Transverse colon (tissue), 4 donors: ENCODE results near the gene ITGA6. TPM values are rescaled to one million over a fixed set of nuclear protein-coding genes. Genes with fewer than 3 reads are reported as not detected.

Experiments used
- DNase-seq: peaks from one replicate; pipeline ENCODE4 v3.0.0-alpha.2; 2019
- H3K27ac ChIP-seq, 4 donors: fragments of 200-600 bp; sonication (generic); 2 replicates each; pipeline ENCODE4 v1.5.1; 2016 to 2018; ENCODE audit warnings: inconsistent platforms in 4 of 4
- H3K27me3 ChIP-seq: fragments of 200-600 bp; sonication (generic); 2 replicates; pipeline ENCODE4 v1.5.1; 2017; ENCODE audit warnings: inconsistent platforms
- H3K36me3 ChIP-seq, 4 donors: fragments of 200-600 bp; sonication (generic); 2 replicates each; pipeline ENCODE4 v1.5.1; 2017 to 2019; ENCODE audit warnings: inconsistent platforms in 4 of 4
- H3K4me1 ChIP-seq, 4 donors: fragments of 200-600 bp; sonication (generic); 2 replicates each; pipeline ENCODE4 v1.5.1; 2017 to 2020; ENCODE audit warnings: inconsistent platforms in 4 of 4
- H3K4me3 ChIP-seq, 4 donors: fragments of 200-600 bp; sonication (generic); 1 replicate in 1 of 4; 2 replicates in 3 of 4; pipeline versions ENCODE4 v1.5.1 to v1.6.1; 2017 to 2019; ENCODE audit warnings: inconsistent platforms in 4 of 4
- H3K9me3 ChIP-seq, 2 donors: fragments of 200-600 bp; sonication (generic); 2 replicates each; pipeline ENCODE4 v1.5.1; 2017 to 2019; ENCODE audit warnings: inconsistent platforms in 2 of 2
- CTCF ChIP-seq, 5 experiments: fragments of 200-600 bp in 3 of 5; fragments of 450-650 bp in 2 of 5; sonication (generic) in 3 of 5; IDR thresholded peaks; 1 replicate in 2 of 5; 2 replicates in 3 of 5; pipeline ENCODE4 v1.5.1; 2016 to 2017; ENCODE audit warnings: antibody characterized with exemption in 5 of 5, inconsistent platforms in 3 of 5, mild to moderate bottlenecking in 2 of 5, moderate library complexity in 1 of 5
- EP300 ChIP-seq: sonication (generic); formaldehyde crosslinking; IDR thresholded peaks from one replicate; pipeline ENCODE4 v1.6.1; 2017; ENCODE audit warnings: antibody characterized with exemption, low read depth
- POLR2A ChIP-seq: fragments of 450-650 bp; IDR thresholded peaks from one replicate; pipeline ENCODE4 v1.6.1; 2016; ENCODE audit warnings: antibody characterized with exemption, mild to moderate bottlenecking, moderate library complexity
- POLR2AphosphoS5 ChIP-seq, 3 donors: sonication (generic); formaldehyde crosslinking; IDR thresholded peaks; one replicate each; pipeline ENCODE4 v1.6.1; 2016; ENCODE audit warnings: antibody characterized with exemption in 3 of 3
- WGBS, 2 donors: methylation state at CpG; one replicate each; pipeline ENCODE4 v1.1.5; 2018; ENCODE audit warnings: low coverage in 1 of 2; 5-methylcytosine and 5-hydroxymethylcytosine counted together
- in situ Hi-C, 4 donors: fragments of 200-750 bp; cut with MboI; loops; one replicate each; pipeline versions ENCODE4 v1.15.0 to v1.15.1; 2017; ENCODE audit warnings: low sequenced_read_pairs in 3 of 4, low pct_ligation_motif_present in 1 of 4, low pct_unique_long_range_greater_than_20kb in 1 of 4
- intact Hi-C: fragments of 100-400 bp; cut with DNase I; formaldehyde crosslinking; loops from one replicate; pipeline ENCODE4 v1.15.1; 2023; ENCODE audit warnings: low total_unique reads
- total RNA-seq, 4 donors: library from RNA; depleted of rRNA; stranded (reverse); fragments of >200 nt; gene quantifications; one replicate each; pipeline ENCODE4 v1.1.0, GENCODE V29; 2016

Gene ITGA6
- total RNA-seq, 4 donors from 2014 or later: 80.4 to 267 (median 207) TPM

GRCh38 chr2:172440795-172441194 lies 13.4 kb downstream of the ITGA6 start:
- H3K4me1 ChIP-seq: peaks cover 30 to 84% (median 49%) of the 10 kb centered on the region in 4 donors
- peak overlapping the region; percentile 59 to 78 (median 77) for H3K27ac ChIP-seq
- in situ Hi-C loops: no loop called here
- DNase-seq: no peak
- 29 to 50% methylated on average over 1 of the region's 1 CpG for WGBS, 2 donors
- intact Hi-C loops: no loop called here
- no peaks in the 10 kb centered on the region for H3K36me3 ChIP-seq
- H3K4me3 ChIP-seq: no peak overlapping the region
- no peaks in the 10 kb centered on the region for H3K9me3 ChIP-seq
- no peak for TF ChIP-seq POLR2A
- no peak for TF ChIP-seq EP300
- no peak for TF ChIP-seq CTCF (IDR thresholded peaks at IDR 0.05)
- TF ChIP-seq POLR2AphosphoS5 (IDR thresholded peaks at IDR 0.05): peak in 1 of 3 donors; percentile 53
- H3K27me3 ChIP-seq: no peaks in the 10 kb centered on the region

DNA sequence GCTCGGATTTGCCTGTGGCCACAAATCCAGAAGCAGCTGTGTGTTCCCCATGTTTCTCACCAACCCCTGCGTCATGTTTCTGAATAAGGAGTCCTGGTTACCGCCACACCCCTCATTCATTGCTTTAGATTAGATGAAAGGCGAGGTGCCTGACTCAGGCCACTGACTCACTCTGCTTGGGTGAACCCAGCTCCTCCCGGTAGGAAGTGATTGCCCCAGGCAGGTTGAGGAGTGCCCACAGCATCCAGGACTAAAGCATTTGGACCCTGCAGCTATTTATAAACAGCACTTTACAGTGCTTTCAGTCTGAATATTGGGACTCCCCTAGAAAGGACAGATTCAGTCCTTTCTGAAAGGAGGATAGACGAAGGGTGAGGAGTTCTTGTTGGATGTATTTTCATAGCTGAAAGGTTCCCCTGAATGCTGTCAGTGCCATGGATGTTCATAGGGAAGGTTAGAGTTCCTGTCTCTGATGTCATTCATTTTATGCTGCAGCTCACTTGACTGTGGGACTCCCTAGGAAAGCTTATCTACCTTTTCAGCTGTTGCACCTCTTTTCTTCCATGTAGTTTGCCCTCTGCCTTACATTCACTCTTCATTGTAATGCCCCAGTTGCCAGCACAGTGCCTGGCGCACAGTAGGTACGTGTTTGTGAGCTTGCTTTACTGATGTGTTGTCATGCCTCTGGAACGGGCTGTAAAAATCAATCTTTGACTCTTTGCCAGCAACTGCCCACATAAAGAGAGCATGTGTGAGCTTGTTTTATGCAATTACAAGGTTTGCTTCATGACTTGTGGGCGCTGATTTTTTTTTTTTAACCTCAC lies 14.9 kb downstream of the ITGA6 start:
- Histone ChIP-seq H3K4me3 (no peak overlapping the region), H3K36me3 (no peaks in the 10 kb centered on the region), H3K27ac (peak overlapping the region; percentile 70 to 78 (median 77)), H3K27me3 (no peaks in the 10 kb centered on the region), H3K9me3 (no peaks in the 10 kb centered on the region), H3K4me1 (peaks cover 36 to 84% (median 49%) of the 10 kb centered on the region in 4 donors)
- in situ Hi-C loops (no loop called here), intact Hi-C loops (no loop called here)
- WGBS, 2 donors: 35 to 36% methylated on average over 4 to 10 of the region's 10 CpGs
- peak; percentile 87 for DNase-seq
- TF ChIP-seq POLR2A (peak; percentile 27), POLR2AphosphoS5 (IDR thresholded peaks at IDR 0.05) (peak in 2 of 3 donors; percentile 55 to 70), EP300 (peak; percentile 39), CTCF (IDR thresholded peaks at IDR 0.05) (no peak)

- DNase-seq: no peak
- intact Hi-C loops: no loop called here
- H3K4me1 ChIP-seq: peaks cover 17 to 72% (median 37%) of the 10 kb centered on the region in 4 donors
- no peaks in the 10 kb centered on the region for H3K27me3 ChIP-seq
- no peaks in the 10 kb centered on the region for H3K36me3 ChIP-seq
- in situ Hi-C loops: no loop called here
- H3K9me3 ChIP-seq: no peaks in the 10 kb centered on the region
- WGBS, 2 donors: 29 to 46% methylated on average over 1 of the region's 1 CpG
- TF ChIP-seq POLR2A: no peak
- TF ChIP-seq POLR2AphosphoS5 (IDR thresholded peaks at IDR 0.05): no peak
- TF ChIP-seq EP300: no peak
- TF ChIP-seq CTCF (IDR thresholded peaks at IDR 0.05): no peak
- H3K27ac ChIP-seq: peak overlapping the region in 3 of 4 donors; percentile 43 to 68 (median 51)
- no peak overlapping the region for H3K4me3 ChIP-seq
Observed at GRCh38 chr2:172445851-172446250, 18.5 kb downstream of the ITGA6 start.

DNA sequence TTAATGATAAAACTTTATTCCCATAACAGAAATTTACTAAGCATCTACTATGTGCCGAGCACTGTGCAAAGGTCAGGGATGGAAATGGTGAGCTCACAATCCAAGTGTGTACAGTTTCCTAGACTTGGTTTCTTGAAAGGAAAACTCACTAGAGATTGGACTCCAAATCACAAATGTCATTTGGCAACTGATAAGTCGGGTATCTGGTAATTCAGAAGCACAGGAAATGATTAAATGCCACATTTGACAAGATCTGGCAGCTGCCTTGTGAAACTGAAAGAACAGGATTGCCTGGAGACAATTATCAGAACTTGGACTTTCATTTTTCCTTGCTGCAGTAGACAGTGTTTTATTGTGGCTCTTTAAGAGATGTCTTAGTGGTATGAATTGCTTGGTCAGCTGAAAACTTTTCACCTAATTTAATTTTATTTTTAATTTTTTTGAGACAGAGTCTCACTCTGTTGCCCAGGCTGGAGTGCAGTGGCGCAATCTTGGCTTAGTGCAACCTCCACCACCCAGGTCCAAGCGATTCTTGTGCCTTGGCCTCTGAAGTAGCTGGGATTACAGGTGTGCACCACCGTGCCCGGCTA lies 19.2 kb downstream of the ITGA6 start:
- Histone ChIP-seq H3K27ac (peak overlapping the region; percentile 51 to 70 (median 66)), H3K9me3 (no peaks in the 10 kb centered on the region), H3K4me3 (no peak overlapping the region), H3K4me1 (peaks cover 17 to 64% (median 34%) of the 10 kb centered on the region in 4 donors), H3K36me3 (no peaks in the 10 kb centered on the region), H3K27me3 (no peaks in the 10 kb centered on the region)
- 57 to 71% methylated on average over 3 to 6 of the region's 6 CpGs for WGBS, 2 donors
- TF ChIP-seq EP300 (no peak), POLR2AphosphoS5 (IDR thresholded peaks at IDR 0.05) (no peak), POLR2A (no peak), CTCF (IDR thresholded peaks at IDR 0.05) (no peak)
- DNase-seq: no peak
- in situ Hi-C loops: no loop called here
- intact Hi-C loops: no loop called here
